Suprapubic skin (tissue), 3 donors: ENCODE measurements around the gene LRRC75A.

ENCODE experiments used
- EP300 ChIP-seq: sonication (generic); formaldehyde crosslinking; IDR thresholded peaks from one replicate; pipeline ENCODE4 v1.6.1; 2017; ENCODE audit warnings: antibody characterized with exemption
- POLR2A ChIP-seq, 2 donors: fragments of 450-650 bp; IDR thresholded peaks; one replicate each; pipeline ENCODE4 v1.6.1; 2017; ENCODE audit warnings: antibody characterized with exemption in 2 of 2, mild to moderate bottlenecking in 2 of 2, moderate library complexity in 2 of 2
- TF ChIP-seq, protein P1 (sequence below), 2 donors: fragments of 200-600 bp in 1 of 2; fragments of 450-650 bp in 1 of 2; sonication (generic) in 1 of 2; IDR thresholded peaks; one replicate each; pipeline ENCODE4 v1.5.1; 2016 to 2019; ENCODE audit warnings: antibody characterized with exemption in 2 of 2, mild to moderate bottlenecking in 1 of 2, moderate library complexity in 1 of 2

DNA sequence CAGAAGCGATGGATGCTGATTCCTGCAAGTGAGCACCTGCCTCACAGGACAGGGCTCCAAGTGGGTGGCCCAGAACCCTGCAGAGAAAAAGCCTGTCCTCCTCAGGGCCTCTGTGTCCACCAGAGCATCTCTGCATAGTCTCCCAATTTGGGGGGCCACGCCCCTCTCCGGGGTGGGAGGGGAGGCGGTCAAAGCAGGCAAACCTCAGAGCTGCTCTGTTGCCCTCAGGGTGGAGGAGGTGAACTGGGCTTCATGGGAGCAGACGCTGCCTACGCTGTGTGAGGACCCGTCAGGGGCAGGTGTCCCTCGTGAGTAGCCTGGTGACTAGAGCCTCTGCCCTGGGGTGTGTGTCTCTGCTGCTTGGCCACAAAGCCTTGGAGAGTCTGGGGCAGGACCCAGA, 57.3 kb downstream of the LRRC75A start:
- TF ChIP-seq, protein P1, sequence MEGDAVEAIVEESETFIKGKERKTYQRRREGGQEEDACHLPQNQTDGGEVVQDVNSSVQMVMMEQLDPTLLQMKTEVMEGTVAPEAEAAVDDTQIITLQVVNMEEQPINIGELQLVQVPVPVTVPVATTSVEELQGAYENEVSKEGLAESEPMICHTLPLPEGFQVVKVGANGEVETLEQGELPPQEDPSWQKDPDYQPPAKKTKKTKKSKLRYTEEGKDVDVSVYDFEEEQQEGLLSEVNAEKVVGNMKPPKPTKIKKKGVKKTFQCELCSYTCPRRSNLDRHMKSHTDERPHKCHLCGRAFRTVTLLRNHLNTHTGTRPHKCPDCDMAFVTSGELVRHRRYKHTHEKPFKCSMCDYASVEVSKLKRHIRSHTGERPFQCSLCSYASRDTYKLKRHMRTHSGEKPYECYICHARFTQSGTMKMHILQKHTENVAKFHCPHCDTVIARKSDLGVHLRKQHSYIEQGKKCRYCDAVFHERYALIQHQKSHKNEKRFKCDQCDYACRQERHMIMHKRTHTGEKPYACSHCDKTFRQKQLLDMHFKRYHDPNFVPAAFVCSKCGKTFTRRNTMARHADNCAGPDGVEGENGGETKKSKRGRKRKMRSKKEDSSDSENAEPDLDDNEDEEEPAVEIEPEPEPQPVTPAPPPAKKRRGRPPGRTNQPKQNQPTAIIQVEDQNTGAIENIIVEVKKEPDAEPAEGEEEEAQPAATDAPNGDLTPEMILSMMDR (IDR thresholded peaks at IDR 0.05) = no peak
- TF ChIP-seq POLR2A (IDR thresholded peaks at IDR 0.05) (no peak), EP300 (no peak)
